UCSD-AML1 (cell line): Measurements from ENCODE around the gene PHYH.
"Not testable (repeated sequence)": the region's sequence is repeated elsewhere in the genome, so short reads cannot be mapped to it uniquely, and the experiment has no call there.

Experiments
- DNase-seq: peaks from one replicate; lab custom pipeline; 2025; ENCODE audit not compliant: unreplicated experiment; lab: John Stamatoyannopoulos, UW

The PHYH gene

DNA sequence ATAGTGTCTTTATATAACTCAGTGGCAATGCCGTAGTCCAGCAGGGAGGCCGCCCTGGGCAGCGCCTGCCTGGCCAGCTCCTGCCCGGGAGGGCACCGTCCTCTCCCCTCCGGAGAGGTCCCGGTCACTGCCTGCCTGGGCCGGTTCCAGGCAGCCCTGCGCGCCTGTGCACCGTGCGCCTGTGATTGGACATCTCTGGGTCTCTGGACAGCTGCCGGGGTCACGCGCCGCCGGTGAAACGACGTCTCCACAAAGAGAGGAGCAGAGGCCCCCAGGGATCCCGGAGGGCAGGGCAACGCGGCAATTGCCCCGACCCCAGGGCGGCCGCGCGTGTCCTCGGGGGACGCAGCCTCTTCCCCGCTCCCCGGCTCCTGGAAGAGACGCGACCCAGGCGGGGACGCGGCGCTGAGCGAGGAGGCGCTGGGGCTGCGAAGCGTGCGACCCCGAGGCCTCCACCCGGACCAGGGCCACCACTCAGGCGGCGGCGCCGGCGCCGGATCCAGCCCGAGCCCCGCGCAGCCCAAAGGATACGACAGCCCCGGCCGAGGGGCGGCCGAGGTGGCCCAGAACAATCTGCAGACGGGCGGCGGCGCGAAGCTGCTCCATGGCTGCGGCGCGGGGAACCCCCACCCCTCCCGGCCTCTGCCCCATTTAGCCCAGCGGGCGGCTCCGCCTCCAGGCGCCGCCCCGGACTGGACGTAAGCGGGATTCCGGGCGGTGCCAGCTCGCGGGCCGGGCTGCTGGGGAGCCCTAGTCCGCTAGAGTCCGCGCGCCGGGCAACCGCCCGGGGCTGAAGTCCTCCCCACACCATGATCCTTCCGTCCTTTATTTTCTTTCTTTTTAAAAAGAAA, at the start of gene PHYH:
Gene PHYH (minus strand): TSS at position 628 of the 851 bp plus-strand sequence. CDS start 22 bp downstream, at position 606.
- peak; percentile 88 for DNase-seq

- DNase-seq, result peak; percentile 78
Measured at GRCh38 chr10:13348216-13349017, 48.6 kb upstream of the PHYH start, which contains the start of gene SEPHS1. TSS of gene SEPHS1 (minus strand) at chr10:13348293. CDS start at chr10:13344950, 3,343 bp downstream.

- peak; percentile 79 for DNase-seq
Measured at GRCh38 chr10:13347500-13348156, 47.8 kb upstream of the PHYH start.

DNA sequence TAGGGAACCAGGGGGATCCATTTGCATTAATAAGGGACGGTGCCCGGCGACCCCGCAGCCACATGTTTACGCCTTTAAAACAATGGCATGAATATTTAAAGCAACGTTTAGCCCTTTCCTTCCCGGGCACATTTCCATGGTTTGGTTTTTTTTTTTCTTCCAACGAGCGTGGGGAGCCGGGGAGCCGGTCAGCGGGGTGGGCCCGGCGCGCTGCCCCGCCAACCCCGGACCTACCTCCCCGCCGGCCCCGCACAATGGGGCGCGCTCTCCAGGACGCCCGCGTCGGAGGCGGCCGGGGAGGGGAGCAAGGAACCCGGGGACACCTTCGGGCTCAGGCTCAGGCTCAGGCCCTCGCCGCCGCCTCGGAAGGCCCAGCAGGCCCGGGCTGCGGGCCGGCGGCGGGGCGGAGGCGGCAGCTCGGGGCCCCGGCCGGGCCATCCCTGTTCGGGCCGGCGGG, 47.2 kb upstream of the PHYH start:
- peak; percentile 53 for DNase-seq

DNA sequence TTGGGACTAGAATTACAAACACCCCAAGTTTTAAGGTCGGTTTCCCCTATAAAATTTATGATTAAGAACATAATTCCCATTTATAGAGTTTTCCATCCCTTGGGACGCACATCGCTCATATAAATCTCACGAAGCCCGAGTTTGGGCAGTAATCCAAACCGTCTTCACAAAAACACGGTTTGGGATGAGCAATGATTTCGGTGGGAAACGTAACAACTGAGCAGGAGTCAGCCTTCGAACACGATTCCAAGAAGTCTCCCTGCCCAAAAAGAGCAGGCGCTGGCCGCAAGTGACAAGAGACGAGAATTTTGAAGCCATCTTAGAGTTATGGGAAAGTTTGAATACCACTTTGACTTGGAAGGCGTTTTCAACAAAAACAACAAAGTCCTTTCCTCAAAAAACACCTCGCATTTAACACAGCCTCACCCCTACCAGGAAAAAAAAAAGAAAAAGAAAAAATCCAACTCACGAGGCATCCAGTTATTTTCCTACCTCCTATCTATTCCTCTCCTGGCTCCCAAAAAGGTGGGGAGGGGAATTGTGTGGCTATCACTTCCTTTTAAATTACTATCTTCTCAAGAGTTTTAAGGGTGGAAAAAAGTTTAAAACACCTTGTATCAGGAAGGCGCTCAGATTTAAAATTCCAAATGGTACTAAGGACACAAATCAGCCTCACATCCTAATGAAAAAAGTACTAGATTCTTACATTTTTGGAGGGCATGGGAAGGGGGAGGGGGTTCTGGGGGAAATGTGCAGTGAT, 46.6 kb upstream of the PHYH start:
- DNase-seq, result no peak

DNA sequence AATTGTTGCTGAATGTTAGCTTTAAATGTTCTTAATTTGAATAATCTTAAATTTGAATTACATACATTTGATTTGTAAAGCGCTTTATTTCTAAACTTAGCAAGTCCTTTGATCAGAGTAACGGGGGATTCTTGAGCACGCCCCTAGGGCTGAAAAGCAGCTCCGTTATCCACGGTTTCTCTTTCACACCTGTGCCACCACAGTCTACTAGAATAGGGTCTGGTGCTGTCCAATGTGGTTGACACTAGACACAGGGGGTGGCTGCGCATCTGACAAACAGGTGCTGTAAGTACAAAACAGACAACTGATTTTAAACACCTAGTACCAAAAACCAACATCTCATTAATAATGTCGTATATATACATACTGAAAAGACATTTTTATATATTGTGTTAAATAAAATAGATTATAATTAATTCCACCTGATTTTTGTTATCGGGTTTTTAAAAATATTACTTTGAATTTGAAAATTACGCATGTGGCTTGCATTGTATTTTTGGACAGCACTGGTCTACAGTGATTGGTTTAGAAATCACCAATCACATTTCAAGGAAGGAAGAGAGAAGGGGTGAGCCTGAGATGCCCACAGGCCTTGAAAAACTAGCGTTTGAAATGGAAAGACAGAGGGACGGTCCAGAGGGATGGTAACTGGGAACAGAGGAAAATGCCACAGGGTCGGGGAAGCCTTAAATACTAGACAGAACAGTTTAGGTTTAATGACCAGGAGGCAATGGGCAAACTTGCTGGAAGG, 40.9 kb upstream of the PHYH start:
- DNase-seq, result no peak

DNA sequence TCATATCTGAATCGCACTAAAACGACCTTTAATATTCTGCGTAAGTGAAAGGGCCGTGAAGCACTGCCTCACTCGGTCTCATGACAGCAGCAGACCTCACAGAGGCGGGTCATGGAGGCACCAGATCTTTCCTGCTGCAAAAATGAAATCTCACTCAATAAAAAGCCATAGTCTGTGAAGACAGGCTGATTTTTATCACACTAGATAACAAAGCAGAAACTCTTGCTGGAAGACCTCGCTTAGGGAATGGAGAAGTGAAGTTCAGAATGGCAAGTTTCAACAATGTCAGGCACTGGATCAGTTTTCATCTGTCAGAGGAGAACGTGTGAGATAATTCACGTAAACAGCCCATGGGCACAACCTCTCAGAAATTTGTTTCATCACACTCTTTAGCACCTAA, 40.2 kb upstream of the PHYH start:
- DNase-seq, result no peak

DNA sequence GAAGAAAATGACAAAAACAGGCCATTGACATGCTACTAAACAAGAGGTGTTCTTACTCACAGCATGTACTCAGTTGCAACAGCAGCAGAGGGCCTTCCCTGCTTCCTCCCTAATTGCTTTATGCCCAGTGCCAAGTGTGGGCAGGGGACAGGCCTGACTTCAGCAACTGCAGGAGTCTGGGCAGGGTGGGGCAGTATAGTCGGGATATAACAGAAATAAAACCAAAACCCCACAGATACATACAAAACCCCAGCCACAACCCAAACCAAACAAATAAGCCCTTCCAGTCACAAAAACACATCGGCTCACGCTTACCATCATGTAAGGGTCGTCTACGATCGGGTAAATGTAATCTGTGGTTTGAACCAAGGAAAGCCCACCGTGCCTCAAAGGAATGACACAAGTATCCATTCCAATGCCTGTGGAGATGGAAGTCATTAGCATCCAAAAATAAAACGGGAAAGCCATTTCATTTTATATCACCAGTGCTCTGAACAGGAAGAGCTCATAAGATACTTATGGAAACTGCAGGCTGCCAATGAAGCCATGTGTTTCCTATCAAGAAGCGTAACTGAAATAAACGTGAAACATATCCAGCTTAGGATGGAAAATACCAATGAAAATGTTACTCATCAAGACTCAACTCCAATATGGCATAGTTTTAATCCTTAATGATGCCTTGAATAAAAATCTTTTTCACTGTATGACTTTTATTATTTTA, 38.7 kb upstream of the PHYH start:
- DNase-seq, result no peak

- no peak for DNase-seq
Measured at GRCh38 chr10:13337827-13338196, 37.9 kb upstream of the PHYH start.

DNA sequence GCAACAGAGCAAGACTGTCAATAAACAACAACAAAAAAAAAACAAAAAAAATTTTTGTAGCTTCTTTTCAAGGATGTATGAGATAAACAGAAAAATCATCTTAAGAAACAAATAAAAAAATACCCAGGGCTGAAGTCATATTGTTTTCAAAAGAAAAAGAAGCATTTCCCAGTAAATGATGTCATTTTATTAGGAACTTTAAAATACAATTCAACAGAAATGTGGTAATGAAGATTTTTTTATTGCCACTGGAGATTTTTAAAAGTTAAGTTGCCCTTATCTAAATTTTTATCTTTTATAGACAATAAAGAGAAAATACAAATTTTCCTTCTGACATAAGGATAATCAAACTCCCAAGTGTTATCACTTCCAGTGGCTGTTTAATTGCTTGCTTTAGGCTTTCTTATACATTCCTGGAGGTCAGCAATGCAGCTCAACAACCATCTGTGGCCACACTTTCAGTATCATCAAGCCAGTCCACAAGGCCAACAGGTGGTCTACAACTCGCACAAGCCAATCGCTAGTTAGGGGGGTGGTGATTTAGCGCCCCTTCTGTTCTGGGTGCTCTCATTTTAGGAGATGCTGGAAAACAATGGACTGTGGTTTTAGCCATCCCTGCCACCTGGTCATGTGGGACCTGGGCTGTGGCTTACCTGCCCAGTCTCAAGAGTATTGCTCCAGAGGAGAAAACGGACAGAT, 37.4 kb upstream of the PHYH start:
- DNase-seq, result no peak

GRCh38 chr10:13335881-13336280, 36.0 kb upstream of the PHYH start:
- DNase-seq, result no peak

- DNase-seq, result no peak
Measured at GRCh38 chr10:13334556-13334955, 34.7 kb upstream of the PHYH start.

GRCh38 chr10:13331646-13332045, 31.8 kb upstream of the PHYH start:
- DNase-seq, result no peak

DNA sequence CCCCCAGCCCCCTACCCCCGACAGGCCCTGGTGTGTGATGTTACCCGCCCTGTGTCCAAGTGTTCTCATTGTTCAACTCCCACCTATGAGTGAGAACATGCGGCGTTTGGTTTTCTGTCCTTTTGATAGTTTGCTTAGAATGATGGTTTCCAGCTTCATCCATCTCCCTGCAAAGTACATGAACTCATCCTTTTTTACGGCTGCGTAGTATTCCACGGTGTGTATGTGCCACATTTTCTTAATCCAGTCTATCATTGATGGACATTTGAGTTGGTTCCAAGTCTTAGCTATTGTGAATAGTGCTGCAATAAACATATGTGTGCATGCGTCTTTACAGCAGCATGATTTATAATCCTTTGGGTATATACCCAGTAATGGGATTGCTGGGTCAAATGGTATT, 31.1 kb upstream of the PHYH start:
- DNase-seq, result not testable (repeated sequence)

- no peak for DNase-seq
Measured at GRCh38 chr10:13329565-13329964, 29.7 kb upstream of the PHYH start.

GRCh38 chr10:13328613-13329012, 28.7 kb upstream of the PHYH start:
- DNase-seq, result no peak

DNA sequence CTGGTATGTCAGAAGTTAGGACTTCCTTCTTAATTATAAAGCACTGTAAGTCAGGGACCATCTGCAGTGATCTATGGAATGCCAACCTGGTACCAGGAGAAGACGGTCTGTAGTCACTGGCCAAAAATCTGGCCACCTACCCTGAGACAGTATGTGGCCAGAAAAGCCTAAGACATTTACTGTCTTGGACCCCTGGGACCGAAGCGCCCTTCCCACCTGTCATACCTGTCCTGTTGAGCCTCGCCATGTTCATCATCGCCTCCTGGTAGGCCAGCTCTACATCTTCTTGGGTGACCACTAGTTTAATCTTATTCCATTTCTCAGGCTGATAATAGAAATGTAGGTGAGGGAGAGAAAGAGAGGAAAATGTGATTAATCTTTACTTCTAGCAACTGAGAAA, 28.3 kb upstream of the PHYH start:
- no peak for DNase-seq

DNA sequence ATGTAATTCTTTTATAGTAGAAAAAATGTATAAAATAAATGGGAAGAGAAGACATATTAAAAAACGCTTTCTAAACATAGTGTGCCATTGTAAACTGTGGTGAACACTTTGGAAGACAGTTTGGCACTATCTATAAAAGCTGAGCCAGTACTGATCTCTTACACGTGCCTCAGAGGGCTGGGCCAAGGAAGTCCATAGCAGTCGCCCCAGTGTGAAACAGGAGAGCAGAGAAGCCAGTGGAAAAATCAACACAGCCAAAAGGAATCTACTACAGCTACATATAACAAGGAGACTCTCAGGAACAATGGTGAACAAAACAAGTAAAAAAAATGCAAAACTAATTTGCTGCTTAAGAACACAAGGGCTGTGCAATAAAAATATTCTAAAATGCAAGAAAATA, 27.7 kb upstream of the PHYH start:
- DNase-seq, result no peak
